GM13976 (cell line): ENCODE results near the gene CLSTN2.

Experiments
- DNase-seq: peaks from one replicate; pipeline ENCODE4 v3.0.0; 2012; ENCODE audit warnings: low spot score
- CTCF ChIP-seq: IDR thresholded peaks from 2 replicates; pipeline ENCODE4 v1.5.1; 2012; ENCODE audit warnings: borderline replicate concordance, mild to moderate bottlenecking; ENCODE audit not compliant: insufficient read depth; ENCODE audit errors: extremely low read depth, missing control alignments, control extremely low read depth
- in situ Hi-C: fragments of 300-500 bp; cut with MboI; formaldehyde crosslinking; loops from one replicate; pipeline ENCODE4 v1.12.0; 2022; ENCODE audit warnings: low sequenced_read_pairs, mixed read lengths, inconsistent platforms; ENCODE audit not compliant: unreplicated experiment

The CLSTN2 gene

GRCh38 chr3:140316868-140317400 is 381.9 kb downstream of the CLSTN2 start:
- DNase-seq: no peak
- no peak for TF ChIP-seq CTCF
- in situ Hi-C loops: no loop called here

- TF ChIP-seq CTCF: no peak
- DNase-seq: no peak
- in situ Hi-C loops: no loop called here
These were observed 384.8 kb downstream of the CLSTN2 start for GRCh38 chr3:140319739-140320138.

GRCh38 chr3:140323561-140323960 is 388.6 kb downstream of the CLSTN2 start:
- in situ Hi-C loops: no loop called here
- no peak for TF ChIP-seq CTCF
- DNase-seq: no peak

- TF ChIP-seq CTCF: no peak
- in situ Hi-C loops: no loop called here
- DNase-seq: no peak
These were observed 397.1 kb downstream of the CLSTN2 start for GRCh38 chr3:140332131-140332530.

GRCh38 chr3:140334132-140334929 is 399.3 kb downstream of the CLSTN2 start:
- in situ Hi-C loops: no loop called here
- no peak for TF ChIP-seq CTCF
- no peak for DNase-seq

GRCh38 chr3:140336465-140336864 is 401.5 kb downstream of the CLSTN2 start:
- in situ Hi-C loops: no loop called here
- no peak for TF ChIP-seq CTCF
- DNase-seq: no peak
